OCI-LY3 (cell line): Measurements from ENCODE around the gene TENM4.

ENCODE experiments used
- H2AFZ ChIP-seq: fragments of 200-600, 300-600 bp; shearing (Covaris generic); 2 replicates; pipeline ENCODE4 v1.6.0; 2014; ENCODE audit warnings: antibody characterized with exemption, low read depth, low read length
- H3K27ac ChIP-seq: fragments of 200-600, 300-600 bp; sonication (generic); 2 replicates; pipeline ENCODE4 v1.5.1; 2014; ENCODE audit warnings: mild to moderate bottlenecking, low read length, moderate library complexity, mixed read lengths
- H3K27me3 ChIP-seq: fragments of 200-600, 300-600 bp; sonication (generic); 2 replicates; pipeline ENCODE4 v1.6.1; 2014; ENCODE audit warnings: low read depth, low read length, mixed read lengths
- H3K36me3 ChIP-seq: fragments of 200-600, 300-600 bp; sonication (generic); replicated peaks from 2 replicates; pipeline ENCODE3; 2014; ENCODE audit warnings: low read depth, low read length, mixed read lengths
- H3K4me1 ChIP-seq: fragments of 300-600, 200-600 bp; sonication (generic); 2 replicates; pipeline ENCODE4 v1.6.1; 2014; ENCODE audit warnings: low read length, mixed read lengths
- H3K4me2 ChIP-seq: fragments of 200-600, 300-600 bp; sonication (generic); 2 replicates; pipeline ENCODE4 v1.6.1; 2014; ENCODE audit warnings: low read length, mixed read lengths
- H3K4me3 ChIP-seq: fragments of 300-600, 200-600 bp; sonication (generic); 2 replicates; pipeline ENCODE4 v1.5.1; 2014; ENCODE audit warnings: antibody characterized with exemption, mild to moderate bottlenecking, low read length, moderate library complexity
- H3K79me2 ChIP-seq: fragments of 300-600, 200-600 bp; shearing (Covaris generic); 2 replicates; pipeline ENCODE4 v1.6.1; 2014; ENCODE audit warnings: mild to moderate bottlenecking, low read length, mixed read lengths
- H3K9ac ChIP-seq: fragments of 300-600, 200-600 bp; shearing (Covaris generic); 2 replicates; pipeline ENCODE4 v1.6.0; 2014; ENCODE audit warnings: mild to moderate bottlenecking, low read length, moderate library complexity
- H3K9me3 ChIP-seq: fragments of 200-600, 300-600 bp; shearing (Covaris generic); 2 replicates; pipeline ENCODE4 v1.6.1; 2014; ENCODE audit warnings: low read length, mixed read lengths; ENCODE audit not compliant: insufficient read depth
- H4K20me1 ChIP-seq: fragments of 200-600, 300-600 bp; sonication (generic); 2 replicates; pipeline ENCODE4 v1.6.1; 2016; ENCODE audit warnings: low read length, mixed read lengths; ENCODE audit not compliant: insufficient read depth
- CTCF ChIP-seq: fragments of 200-600, 300-600 bp; sonication (generic); IDR thresholded peaks from 2 replicates; pipeline ENCODE4 v1.5.1; 2014; ENCODE audit warnings: antibody characterized with exemption, low read length, low read depth
- EZH2phosphoT487 ChIP-seq: fragments of 200-600 bp; shearing (Covaris generic); IDR thresholded peaks from 2 replicates; pipeline ENCODE4 v1.6.1; 2018; ENCODE audit warnings: antibody characterized with exemption, mixed run types, low read depth

The TENM4 gene

GRCh38 chr11:79152511-79152910, 288.3 kb downstream of the TENM4 start:
- H3K4me3 ChIP-seq, result no peak overlapping the region
- no peak overlapping the region for H3K9ac ChIP-seq
- peaks cover 8% of the 10 kb centered on the region for H3K4me1 ChIP-seq
- no peaks in the 10 kb centered on the region for H3K79me2 ChIP-seq
- H3K27me3 ChIP-seq, result no peaks in the 10 kb centered on the region
- no peaks in the 10 kb centered on the region for H3K36me3 ChIP-seq
- H3K4me2 ChIP-seq, result no peak overlapping the region
- no peak overlapping the region for H3K27ac ChIP-seq
- TF ChIP-seq EZH2phosphoT487 (no peak), CTCF (no peak)
- no peak overlapping the region for H2AFZ ChIP-seq
- no peaks in the 10 kb centered on the region for H4K20me1 ChIP-seq
- no peaks in the 10 kb centered on the region for H3K9me3 ChIP-seq

- no peaks in the 10 kb centered on the region for H3K9me3 ChIP-seq
- no peak overlapping the region for H3K9ac ChIP-seq
- no peak overlapping the region for H3K4me2 ChIP-seq
- no peaks in the 10 kb centered on the region for H3K36me3 ChIP-seq
- H2AFZ ChIP-seq, result no peak overlapping the region
- H4K20me1 ChIP-seq, result no peaks in the 10 kb centered on the region
- H3K4me3 ChIP-seq, result no peak overlapping the region
- no peak overlapping the region for H3K27ac ChIP-seq
- H3K27me3 ChIP-seq, result no peaks in the 10 kb centered on the region
- peaks cover 8% of the 10 kb centered on the region for H3K4me1 ChIP-seq
- TF ChIP-seq EZH2phosphoT487, result no peak
- TF ChIP-seq CTCF, result no peak
- no peaks in the 10 kb centered on the region for H3K79me2 ChIP-seq
Observed at GRCh38 chr11:79151396-79151795, 289.4 kb downstream of the TENM4 start.

GRCh38 chr11:79150966-79151365, 289.9 kb downstream of the TENM4 start:
- H3K36me3 ChIP-seq, result no peaks in the 10 kb centered on the region
- TF ChIP-seq EZH2phosphoT487 (no peak), CTCF (no peak)
- no peaks in the 10 kb centered on the region for H4K20me1 ChIP-seq
- peaks cover 8% of the 10 kb centered on the region for H3K4me1 ChIP-seq
- H3K27ac ChIP-seq, result no peak overlapping the region
- H3K9ac ChIP-seq, result no peak overlapping the region
- no peaks in the 10 kb centered on the region for H3K9me3 ChIP-seq
- no peak overlapping the region for H3K4me3 ChIP-seq
- no peaks in the 10 kb centered on the region for H3K27me3 ChIP-seq
- H3K79me2 ChIP-seq, result no peaks in the 10 kb centered on the region
- no peak overlapping the region for H2AFZ ChIP-seq
- H3K4me2 ChIP-seq, result no peak overlapping the region

GRCh38 chr11:79150320-79150719, 290.5 kb downstream of the TENM4 start:
- H2AFZ ChIP-seq, result no peak overlapping the region
- no peak overlapping the region for H3K4me3 ChIP-seq
- H3K4me1 ChIP-seq, result peaks cover 8% of the 10 kb centered on the region
- no peak overlapping the region for H3K27ac ChIP-seq
- no peaks in the 10 kb centered on the region for H3K27me3 ChIP-seq
- no peaks in the 10 kb centered on the region for H3K9me3 ChIP-seq
- no peaks in the 10 kb centered on the region for H4K20me1 ChIP-seq
- no peak overlapping the region for H3K4me2 ChIP-seq
- no peaks in the 10 kb centered on the region for H3K36me3 ChIP-seq
- no peaks in the 10 kb centered on the region for H3K79me2 ChIP-seq
- H3K9ac ChIP-seq, result no peak overlapping the region
- TF ChIP-seq EZH2phosphoT487 (no peak), CTCF (no peak)
